ENCODE measurements around the gene BNC2. TPM values are rescaled to one million over a fixed set of nuclear protein-coding genes. Genes with fewer than 3 reads are reported as not detected.
A peak's percentile ranks its signal among the peaks of the same experiment; 100 is the strongest.

The BNC2 gene
- total and polyA plus RNA-seq, 2 donors: 1.8 to 3.9 TPM

- 96% methylated on average over 6 of the region's 6 CpGs for WGBS
- DNase-seq (ENCODE audit: low read depth in 6 of 9, low spot score in 9 of 9): no peak
- H3K4me3 ChIP-seq (ENCODE audit: low read length in 2 of 2): no peak overlapping the region
These were observed 2.8 kb upstream of the BNC2 start for GRCh38 chr9:16873126-16873802.

DNA sequence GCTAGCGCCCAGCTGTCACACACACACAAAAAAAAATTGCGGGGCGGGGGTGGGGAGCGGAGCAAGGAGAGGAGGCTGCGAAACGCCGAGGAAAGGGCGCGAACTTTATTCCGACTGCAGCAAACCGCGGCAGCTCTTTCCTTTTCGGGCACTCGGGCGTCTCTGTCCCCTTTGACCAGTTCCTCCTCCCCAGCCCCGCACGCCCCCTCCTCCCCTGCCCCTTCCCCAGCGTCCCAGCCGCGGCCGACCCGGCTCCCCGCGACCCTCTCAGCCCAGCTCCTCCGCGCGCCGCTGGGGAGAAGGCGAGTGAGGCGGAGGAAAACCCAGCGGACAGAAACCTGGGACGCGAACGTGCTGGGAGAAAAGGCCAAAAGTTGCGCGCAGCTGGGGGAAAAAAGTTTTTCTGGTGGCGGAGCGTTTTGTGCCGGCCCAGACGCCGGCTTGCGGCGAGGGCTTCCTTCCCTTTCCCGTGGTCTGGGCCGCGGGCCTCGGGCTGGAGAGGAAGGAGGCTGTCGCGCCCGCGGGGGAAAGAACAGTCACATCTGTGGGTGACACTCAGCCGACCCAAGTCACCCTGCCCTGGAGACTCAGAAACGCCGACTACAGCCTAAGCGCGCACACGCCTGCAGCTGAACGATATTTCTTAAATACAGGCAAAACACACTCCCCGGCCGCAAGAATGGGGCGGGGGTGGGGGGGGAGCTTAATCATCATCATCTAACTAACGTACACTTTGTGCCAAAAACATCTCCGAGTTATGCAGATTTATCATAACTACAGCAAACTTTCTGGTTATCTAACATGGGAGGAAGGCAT is 1.1 kb upstream of the BNC2 start:
- peak overlapping the region; percentile 45 to 47 for H3K4me3 ChIP-seq (ENCODE audit: low read length in 2 of 2)
- H3K4me1 ChIP-seq (ENCODE audit: control insufficient read depth in 2 of 2, insufficient read depth in 2 of 2, low read length in 2 of 2): peaks cover 0 to 3% of the 10 kb centered on the region in 2 donors
- peak in 4 of 9 donors; percentile 14 to 56 (median 26) for DNase-seq (ENCODE audit: low read depth in 6 of 9, low spot score in 9 of 9)
- no peaks in the 10 kb centered on the region for H3K36me3 ChIP-seq (ENCODE audit: control insufficient read depth in 2 of 2, insufficient read depth in 2 of 2, low read length in 1 of 2)
- H3K9me3 ChIP-seq (ENCODE audit: control insufficient read depth in 2 of 2, insufficient read depth in 1 of 2, low read length in 1 of 2): no peaks in the 10 kb centered on the region
- WGBS: under 1% methylated on average over 62 of the region's 63 CpGs
- peaks cover 41 to 54% of the 10 kb centered on the region in 2 donors for H3K27me3 ChIP-seq (ENCODE audit: control insufficient read depth in 2 of 2, insufficient read depth in 1 of 2, low read length in 1 of 2)
- peak overlapping the region; percentile 41 to 70 for H3K27ac ChIP-seq (ENCODE audit: low read depth in 1 of 2, low read length in 1 of 2)

More at GRCh38 chr9:16873126-16873802, 2.8 kb upstream of the BNC2 start:
- H3K27ac ChIP-seq (ENCODE audit: low read depth in 1 of 2, low read length in 1 of 2): no peak overlapping the region
- H3K27me3 ChIP-seq (ENCODE audit: control insufficient read depth in 2 of 2, insufficient read depth in 1 of 2, low read length in 1 of 2): peaks cover 37 to 45% of the 10 kb centered on the region in 2 donors
- H3K36me3 ChIP-seq (ENCODE audit: control insufficient read depth in 2 of 2, insufficient read depth in 2 of 2, low read length in 1 of 2): no peaks in the 10 kb centered on the region
- no peaks in the 10 kb centered on the region for H3K9me3 ChIP-seq (ENCODE audit: control insufficient read depth in 2 of 2, insufficient read depth in 1 of 2, low read length in 1 of 2)
- H3K4me1 ChIP-seq (ENCODE audit: control insufficient read depth in 2 of 2, insufficient read depth in 2 of 2, low read length in 2 of 2): peaks cover 0 to 3% of the 10 kb centered on the region in 2 donors

- Histone ChIP-seq H3K9me3 (ENCODE audit: control insufficient read depth in 2 of 2, insufficient read depth in 1 of 2, low read length in 1 of 2) (no peaks in the 10 kb centered on the region), H3K27me3 (ENCODE audit: control insufficient read depth in 2 of 2, insufficient read depth in 1 of 2, low read length in 1 of 2) (peaks cover 41 to 54% of the 10 kb centered on the region in 2 donors), H3K36me3 (ENCODE audit: control insufficient read depth in 2 of 2, insufficient read depth in 2 of 2, low read length in 1 of 2) (no peaks in the 10 kb centered on the region), H3K4me3 (ENCODE audit: low read length in 2 of 2) (peak overlapping the region; percentile 45 to 47), H3K4me1 (ENCODE audit: control insufficient read depth in 2 of 2, insufficient read depth in 2 of 2, low read length in 2 of 2) (peaks cover 0 to 3% of the 10 kb centered on the region in 2 donors), H3K27ac (ENCODE audit: low read depth in 1 of 2, low read length in 1 of 2) (peak overlapping the region in 1 of 2 donors; percentile 3)
- under 1% methylated on average over 58 of the region's 58 CpGs for WGBS
- DNase-seq (ENCODE audit: low read depth in 6 of 9, low spot score in 9 of 9): peak in 2 of 9 donors; percentile 8 to 45
These were observed 431 bp downstream of the BNC2 start for GRCh38 chr9:16869882-16870595.

- Histone ChIP-seq H3K27me3 (ENCODE audit: control insufficient read depth in 2 of 2, insufficient read depth in 1 of 2, low read length in 1 of 2) (peaks cover 41 to 56% of the 10 kb centered on the region in 2 donors), H3K4me1 (ENCODE audit: control insufficient read depth in 2 of 2, insufficient read depth in 2 of 2, low read length in 2 of 2) (peaks cover 0 to 3% of the 10 kb centered on the region in 2 donors), H3K4me3 (ENCODE audit: low read length in 2 of 2) (peak overlapping the region; percentile 31 to 45), H3K27ac (ENCODE audit: low read depth in 1 of 2, low read length in 1 of 2) (no peak overlapping the region), H3K9me3 (ENCODE audit: control insufficient read depth in 2 of 2, insufficient read depth in 1 of 2, low read length in 1 of 2) (no peaks in the 10 kb centered on the region), H3K36me3 (ENCODE audit: control insufficient read depth in 2 of 2, insufficient read depth in 2 of 2, low read length in 1 of 2) (no peaks in the 10 kb centered on the region)
- DNase-seq (ENCODE audit: low read depth in 6 of 9, low spot score in 9 of 9): peak in 1 of 9 donors; percentile 25
- WGBS: 12% methylated on average over 21 of the region's 21 CpGs
These were observed 1.2 kb downstream of the BNC2 start for GRCh38 chr9:16869131-16869881.

GRCh38 chr9:16868701-16869100 is 1.8 kb downstream of the BNC2 start:
- Histone ChIP-seq H3K4me3 (ENCODE audit: low read length in 2 of 2) (no peak overlapping the region), H3K4me1 (ENCODE audit: control insufficient read depth in 2 of 2, insufficient read depth in 2 of 2, low read length in 2 of 2) (peaks cover 0 to 3% of the 10 kb centered on the region in 2 donors), H3K27me3 (ENCODE audit: control insufficient read depth in 2 of 2, insufficient read depth in 1 of 2, low read length in 1 of 2) (peaks cover 41 to 57% of the 10 kb centered on the region in 2 donors), H3K27ac (ENCODE audit: low read depth in 1 of 2, low read length in 1 of 2) (no peak overlapping the region), H3K36me3 (ENCODE audit: control insufficient read depth in 2 of 2, insufficient read depth in 2 of 2, low read length in 1 of 2) (no peaks in the 10 kb centered on the region), H3K9me3 (ENCODE audit: control insufficient read depth in 2 of 2, insufficient read depth in 1 of 2, low read length in 1 of 2) (no peaks in the 10 kb centered on the region)
- WGBS: 84% methylated on average over 5 of the region's 5 CpGs
- DNase-seq (ENCODE audit: low read depth in 6 of 9, low spot score in 9 of 9): no peak

DNA sequence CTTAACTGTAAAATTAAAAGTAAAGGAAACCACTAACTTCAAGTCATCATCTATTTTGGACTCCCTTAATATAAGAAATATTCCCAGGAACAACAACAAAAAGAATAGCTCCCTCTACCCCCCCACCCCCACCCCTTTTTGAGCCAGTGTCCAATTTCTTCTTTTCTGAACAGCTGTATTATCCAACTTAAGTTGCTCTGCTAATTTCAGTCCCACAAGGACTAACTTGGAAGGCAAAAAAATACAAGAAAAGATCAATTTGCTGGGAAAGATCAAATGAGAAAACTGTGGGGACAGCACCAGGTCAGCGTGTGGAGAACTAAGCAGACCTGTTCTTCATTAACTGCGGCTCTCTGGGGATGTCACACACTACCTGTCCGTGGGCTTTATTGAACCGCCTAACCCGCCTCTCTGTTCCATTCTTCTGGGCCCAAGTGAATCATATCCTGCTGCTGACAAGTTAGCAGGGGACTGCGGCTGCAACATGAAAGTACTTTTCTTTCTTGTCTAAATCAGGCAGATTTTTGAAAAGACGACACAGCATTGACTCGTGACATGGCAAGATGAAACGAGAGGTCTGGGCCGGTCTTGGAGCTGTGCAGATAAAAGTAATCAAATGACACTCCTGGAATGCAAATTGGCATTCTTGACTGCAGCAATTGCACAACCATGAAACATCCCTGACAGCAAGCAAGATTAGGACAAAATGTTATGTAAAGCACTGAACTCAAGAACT is 2.7 kb downstream of the BNC2 start:
- 88% methylated on average over 10 of the region's 10 CpGs for WGBS
- Histone ChIP-seq H3K36me3 (ENCODE audit: control insufficient read depth in 2 of 2, insufficient read depth in 2 of 2, low read length in 1 of 2) (no peaks in the 10 kb centered on the region), H3K27me3 (ENCODE audit: control insufficient read depth in 2 of 2, insufficient read depth in 1 of 2, low read length in 1 of 2) (peaks cover 41 to 56% of the 10 kb centered on the region in 2 donors), H3K4me1 (ENCODE audit: control insufficient read depth in 2 of 2, insufficient read depth in 2 of 2, low read length in 2 of 2) (peaks cover 0 to 3% of the 10 kb centered on the region in 2 donors), H3K9me3 (ENCODE audit: control insufficient read depth in 2 of 2, insufficient read depth in 1 of 2, low read length in 1 of 2) (no peaks in the 10 kb centered on the region), H3K27ac (ENCODE audit: low read depth in 1 of 2, low read length in 1 of 2) (peak overlapping the region in 1 of 2 donors; percentile 36), H3K4me3 (ENCODE audit: low read length in 2 of 2) (no peak overlapping the region)
- peak in 1 of 9 donors; percentile 23 for DNase-seq (ENCODE audit: low read depth in 6 of 9, low spot score in 9 of 9)

DNA sequence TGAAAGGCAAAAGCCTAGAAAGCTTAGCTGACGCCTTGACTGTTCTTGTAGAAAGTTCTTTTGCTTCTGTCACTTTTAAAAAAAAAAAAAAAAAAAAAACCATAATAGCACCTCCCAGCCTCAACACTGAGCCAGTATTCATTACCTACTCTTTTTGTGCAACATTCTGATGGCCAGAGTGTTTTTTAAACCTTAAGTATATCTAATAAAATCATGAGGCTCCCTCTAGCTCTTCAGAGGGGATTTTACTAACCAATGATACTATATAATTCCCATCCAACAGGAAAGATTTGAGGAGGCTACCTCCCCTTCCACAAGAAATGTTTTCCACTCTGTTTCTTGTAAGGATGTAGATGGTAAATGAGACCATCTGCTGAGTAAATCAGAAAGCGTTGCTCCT is 3.9 kb downstream of the BNC2 start:
- no peaks in the 10 kb centered on the region for H3K36me3 ChIP-seq (ENCODE audit: control insufficient read depth in 2 of 2, insufficient read depth in 2 of 2, low read length in 1 of 2)
- H3K4me3 ChIP-seq (ENCODE audit: low read length in 2 of 2): no peak overlapping the region
- H3K27ac ChIP-seq (ENCODE audit: low read depth in 1 of 2, low read length in 1 of 2): no peak overlapping the region
- H3K9me3 ChIP-seq (ENCODE audit: control insufficient read depth in 2 of 2, insufficient read depth in 1 of 2, low read length in 1 of 2): no peaks in the 10 kb centered on the region
- WGBS: 93% methylated on average over 2 of the region's 2 CpGs
- peaks cover 32 to 45% of the 10 kb centered on the region in 2 donors for H3K27me3 ChIP-seq (ENCODE audit: control insufficient read depth in 2 of 2, insufficient read depth in 1 of 2, low read length in 1 of 2)
- H3K4me1 ChIP-seq (ENCODE audit: control insufficient read depth in 2 of 2, insufficient read depth in 2 of 2, low read length in 2 of 2): peaks cover 0 to 3% of the 10 kb centered on the region in 2 donors
- no peak for DNase-seq (ENCODE audit: low read depth in 6 of 9, low spot score in 9 of 9)

All from thymus (tissue), 11 donors.